ENCODE measurements around the gene HGS.
A peak's percentile ranks its signal among the peaks of the same experiment; 100 is the strongest.

The HGS gene

DNA sequence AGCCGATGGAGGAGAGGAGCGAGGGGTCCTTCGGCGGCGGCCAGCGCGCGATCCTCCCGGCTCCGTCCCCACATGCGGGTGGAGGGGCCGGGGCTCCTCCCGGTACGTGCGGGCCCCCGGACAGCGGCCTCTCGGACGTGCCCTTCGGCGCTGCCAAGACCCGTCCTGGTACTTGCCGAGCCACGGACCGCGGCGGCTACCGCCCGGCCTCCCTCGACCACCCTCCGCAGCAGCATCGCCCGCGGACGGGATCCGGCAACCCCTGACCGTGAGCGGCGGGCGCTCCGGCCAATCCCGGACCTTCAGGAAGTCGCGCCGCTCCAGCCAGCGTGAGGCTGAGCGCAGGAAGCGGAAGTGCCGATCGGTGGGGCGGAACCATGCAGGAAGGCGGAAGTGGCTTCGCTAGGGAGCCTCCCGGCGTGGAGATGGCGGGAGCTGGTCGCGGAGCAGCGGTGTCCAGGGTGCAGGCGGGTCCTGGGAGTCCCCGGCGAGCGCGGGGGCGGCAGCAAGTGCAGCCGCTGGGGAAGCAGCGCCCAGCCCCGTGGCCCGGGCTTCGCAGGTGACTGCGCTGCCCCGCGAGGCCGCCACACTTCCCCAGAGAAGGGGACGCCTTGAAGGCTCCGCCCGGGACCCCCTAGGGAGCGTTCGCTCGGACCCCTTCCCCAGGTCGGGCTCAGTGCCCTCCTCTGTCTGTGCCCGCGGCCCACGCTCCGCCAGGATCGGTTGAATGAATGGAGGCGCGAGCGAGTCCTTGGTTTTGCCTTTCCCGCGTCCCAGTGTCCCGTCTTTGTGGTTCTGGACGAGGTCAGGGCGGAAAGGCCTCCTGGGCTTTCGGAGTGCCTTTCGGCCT, 17.2 kb upstream of the HGS start, which contains the start of the genes CCDC137 and OXLD1:
TSS of gene CCDC137 (plus strand) at position 396 of the 850 bp plus-strand sequence. CDS start at position 426, 30 bp downstream.
TSS of gene OXLD1 (minus strand) at position 264 of the 850 bp plus-strand sequence. CDS start at position 236, 28 bp downstream.
- Histone ChIP-seq H3K4me3 (ENCODE audit: severe bottlenecking) (peak within 1 kb of the TSS; percentile 69), H3K27me3 (ENCODE audit: insufficient read depth, poor library complexity, severe bottlenecking) (no peaks in the 10 kb centered on the region), H3K9me3 (ENCODE audit: severe bottlenecking) (no peaks in the 10 kb centered on the region), H3K36me3 (ENCODE audit: low read depth) (peaks cover 50% of the 10 kb centered on the region), H3K4me1 (ENCODE audit: insufficient read depth, poor library complexity, severe bottlenecking) (peaks cover 10% of the 10 kb centered on the region), H3K27ac (ENCODE audit: poor library complexity, severe bottlenecking) (peak within 1 kb of the TSS; percentile 75)
- DNase-seq (ENCODE audit: low spot score) (peak; percentile 98), ATAC-seq (ENCODE audit: low read depth) (peak; percentile 98)
- TF ChIP-seq CTCF (IDR thresholded peaks at IDR 0.05; ENCODE audit: poor library complexity, severe bottlenecking) = no peak

GRCh38 chr17:81667754-81668153, 16.1 kb upstream of the HGS start:
- H3K27ac ChIP-seq (ENCODE audit: poor library complexity, severe bottlenecking) = peak overlapping the region; percentile 75
- no peaks in the 10 kb centered on the region for H3K27me3 ChIP-seq (ENCODE audit: insufficient read depth, poor library complexity, severe bottlenecking)
- DNase-seq (ENCODE audit: low spot score) (no peak), ATAC-seq (ENCODE audit: low read depth) (no peak)
- peak overlapping the region; percentile 69 for H3K4me3 ChIP-seq (ENCODE audit: severe bottlenecking)
- no peaks in the 10 kb centered on the region for H3K9me3 ChIP-seq (ENCODE audit: severe bottlenecking)
- peaks cover 62% of the 10 kb centered on the region for H3K36me3 ChIP-seq (ENCODE audit: low read depth)
- peaks cover 10% of the 10 kb centered on the region for H3K4me1 ChIP-seq (ENCODE audit: insufficient read depth, poor library complexity, severe bottlenecking)
- TF ChIP-seq CTCF (IDR thresholded peaks at IDR 0.05; ENCODE audit: poor library complexity, severe bottlenecking) = no peak

DNA sequence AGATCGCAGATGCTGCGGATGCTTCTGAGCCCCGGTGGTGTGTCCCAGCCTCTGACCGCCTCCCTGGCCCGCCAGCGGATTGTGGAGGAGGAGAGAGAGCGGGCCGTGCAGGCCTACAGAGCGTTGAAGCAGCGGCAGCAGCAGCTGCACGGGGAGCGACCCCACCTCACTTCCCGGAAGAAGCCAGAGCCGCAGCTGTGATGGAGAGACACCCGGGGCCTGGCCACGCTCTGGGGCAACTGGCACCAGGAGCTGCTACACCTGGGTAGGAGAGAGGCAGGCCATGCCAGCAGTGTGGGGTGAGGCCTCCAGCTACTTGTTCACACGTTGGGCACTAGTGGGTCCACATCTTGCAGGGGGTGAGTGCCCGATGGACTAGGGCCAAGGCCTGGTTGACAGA, 11.3 kb upstream of the HGS start:
- Histone ChIP-seq H3K4me3 (ENCODE audit: severe bottlenecking) (no peak overlapping the region), H3K27me3 (ENCODE audit: insufficient read depth, poor library complexity, severe bottlenecking) (no peaks in the 10 kb centered on the region), H3K4me1 (ENCODE audit: insufficient read depth, poor library complexity, severe bottlenecking) (peaks cover 7% of the 10 kb centered on the region), H3K36me3 (ENCODE audit: low read depth) (peaks cover 70% of the 10 kb centered on the region), H3K9me3 (ENCODE audit: severe bottlenecking) (no peaks in the 10 kb centered on the region), H3K27ac (ENCODE audit: poor library complexity, severe bottlenecking) (no peak overlapping the region)
- no peak for TF ChIP-seq CTCF (IDR thresholded peaks at IDR 0.05; ENCODE audit: poor library complexity, severe bottlenecking)
- peak; percentile 64 for DNase-seq (ENCODE audit: low spot score)
- no peak for ATAC-seq (ENCODE audit: low read depth)

- ATAC-seq (ENCODE audit: low read depth) (no peak), DNase-seq (ENCODE audit: low spot score) (no peak)
- Histone ChIP-seq H3K9me3 (ENCODE audit: severe bottlenecking) (no peaks in the 10 kb centered on the region), H3K4me3 (ENCODE audit: severe bottlenecking) (no peak overlapping the region), H3K27ac (ENCODE audit: poor library complexity, severe bottlenecking) (no peak overlapping the region), H3K4me1 (ENCODE audit: insufficient read depth, poor library complexity, severe bottlenecking) (peaks cover 3% of the 10 kb centered on the region), H3K27me3 (ENCODE audit: insufficient read depth, poor library complexity, severe bottlenecking) (no peaks in the 10 kb centered on the region), H3K36me3 (ENCODE audit: low read depth) (peaks cover 66% of the 10 kb centered on the region)
- TF ChIP-seq CTCF (IDR thresholded peaks at IDR 0.05; ENCODE audit: poor library complexity, severe bottlenecking) = no peak
Measured at GRCh38 chr17:81672954-81673353, 10.9 kb upstream of the HGS start.

Measured in RWPE2 (cell line).